Kidney epithelial cell (primary cell): Measurements from ENCODE around the gene GLRB. TPM values are rescaled to one million over a fixed set of nuclear protein-coding genes. Genes with fewer than 3 reads are reported as not detected.
A peak's percentile ranks its signal among the peaks of the same experiment; 100 is the strongest.

Experiments used
- DNase-seq: peaks from one replicate; pipeline ENCODE4 v3.0.0-alpha.2; 2010; ENCODE audit warnings: low read depth
- H3K27me3 ChIP-seq: 2 replicates; pipeline ENCODE4 v1.6.0; 2011; ENCODE audit warnings: low read length; ENCODE audit not compliant: control insufficient read depth, insufficient read depth
- H3K36me3 ChIP-seq: 2 replicates; pipeline ENCODE4 v1.5.1; 2011; ENCODE audit warnings: low read length; ENCODE audit not compliant: control insufficient read depth, insufficient read depth
- H3K4me3 ChIP-seq: 2 replicates; pipeline ENCODE4 v1.5.1; 2011; ENCODE audit warnings: low read depth, mild to moderate bottlenecking, control low read depth, low read length
- CTCF ChIP-seq: IDR thresholded peaks from 2 replicates; pipeline ENCODE4 v1.5.1; 2011; ENCODE audit warnings: mild to moderate bottlenecking, moderate library complexity, low read length, control low read depth, inconsistent platforms; ENCODE audit not compliant: insufficient read depth, poor library complexity, severe bottlenecking
- total RNA-seq: library from RNA; depleted of rRNA; stranded (reverse); fragments of >200 nt; gene quantifications from 2 replicates; pipeline ENCODE4 v1.2.3, GENCODE V29; 2015

Gene GLRB
- 5.9 and 11.6 TPM in 2 replicates for total RNA-seq

- no peak for DNase-seq
- no peak for TF ChIP-seq CTCF
Measured at GRCh38 chr4:157075811-157076577, at the start of gene GLRB. Gene GLRB (plus strand): TSS chr4:157076150. CDS start chr4:157078025, 1,875 bp downstream.

GRCh38 chr4:157035471-157035870, 40.5 kb upstream of the GLRB start:
- H3K27me3 ChIP-seq, result no peaks in the 10 kb centered on the region
- no peak for TF ChIP-seq CTCF
- no peak overlapping the region for H3K4me3 ChIP-seq
- H3K36me3 ChIP-seq, result no peaks in the 10 kb centered on the region
- no peak for DNase-seq

More at GRCh38 chr4:157075811-157076577, at the start of gene GLRB:
- Histone ChIP-seq H3K4me3 (peak within 1 kb of the TSS; percentile 70), H3K27me3 (no peaks in the 10 kb centered on the region), H3K36me3 (no peaks in the 10 kb centered on the region)

GRCh38 chr4:157040405-157040804, 35.5 kb upstream of the GLRB start:
- H3K4me3 ChIP-seq, result no peak overlapping the region
- DNase-seq, result no peak
- TF ChIP-seq CTCF, result no peak
- H3K27me3 ChIP-seq, result no peaks in the 10 kb centered on the region
- H3K36me3 ChIP-seq, result no peaks in the 10 kb centered on the region

GRCh38 chr4:157043131-157043530, 32.8 kb upstream of the GLRB start:
- Histone ChIP-seq H3K36me3 (no peaks in the 10 kb centered on the region), H3K27me3 (no peaks in the 10 kb centered on the region), H3K4me3 (no peak overlapping the region)
- peak; percentile 48 for TF ChIP-seq CTCF
- DNase-seq, result no peak

GRCh38 chr4:157045507-157046127, 30.3 kb upstream of the GLRB start:
- DNase-seq, result peak; percentile 51
- TF ChIP-seq CTCF, result peak; percentile 84
- Histone ChIP-seq H3K36me3 (no peaks in the 10 kb centered on the region), H3K4me3 (no peak overlapping the region), H3K27me3 (no peaks in the 10 kb centered on the region)
